GM12878 (cell line): Measurements from ENCODE around the gene OTX2. TPM values are rescaled to one million over a fixed set of nuclear protein-coding genes. Genes with fewer than 3 reads are reported as not detected.

Experiments used
- ATAC-seq: fragments of 200-7000 bp; cut with Tn5 transposase; 3 replicates; pipeline ENCODE4 v1.9.1; 2020; ENCODE audit warnings: mild to moderate bottlenecking, moderate library complexity
- BruUV-seq: library from RNA; stranded (reverse); fragments of 400-500 nt; replicated peaks from 2 replicates; lab custom pipeline; 2021; lab: Mats Ljungman, UMichigan
- CTCF ChIA-PET: fragments of 300-600 bp; sonication (Branson Sonifier 250); formaldehyde crosslinking; extraction: SDS; loops from one replicate; lab custom pipeline; 2021; ENCODE audit warnings: inconsistent platforms; lab: Yijun Ruan, JAX
- POLR2A ChIA-PET: fragments of 350-600 bp; formaldehyde crosslinking; extraction: SDS; loops from one replicate; lab custom pipeline; 2021; ENCODE audit warnings: inconsistent platforms; lab: Charles Lee
- RAD21 ChIA-PET: fragments of 300-600 bp; sonication (Branson Sonifier 250); formaldehyde crosslinking; loops from one replicate; lab custom pipeline; 2023; ENCODE audit warnings: antibody characterized with exemption; ENCODE audit not compliant: unreplicated experiment; lab: Charles Lee
- SMC1A ChIA-PET: fragments of 300-600 bp; sonication (Branson Sonifier 250); formaldehyde crosslinking; loops from one replicate; lab custom pipeline; 2023; ENCODE audit not compliant: unreplicated experiment, uncharacterized antibody; lab: Charles Lee
- DNase-seq: peaks from one replicate; pipeline ENCODE4 v3.0.0-alpha.2; 2011; ENCODE audit warnings: low read depth, low spot score
- FAIRE-seq: peaks from 3 replicates; lab custom pipeline; 2011; peaks lifted over from hg19 to GRCh38; lab: Jason Lieb, UNC
- H2AFZ ChIP-seq: 2 replicates; pipeline ENCODE4 v1.6.0; 2011; ENCODE audit warnings: low read depth, low read length, control low read depth; ENCODE audit not compliant: control insufficient read depth
- H3K27ac ChIP-seq: 2 replicates; pipeline ENCODE4 v1.5.1; 2011; ENCODE audit warnings: control low read depth; ENCODE audit not compliant: control insufficient read depth, insufficient read depth
- H3K27me3 ChIP-seq, 2 experiments: replicated peaks in 1 of 2; 2 replicates each; pipeline versions ENCODE4 v1.6.0 to v1.6.1; 2011; ENCODE audit warnings: low read length in 1 of 2; ENCODE audit not compliant: control insufficient read depth in 2 of 2, insufficient read depth in 2 of 2
- H3K36me3 ChIP-seq, 2 experiments: 2 replicates each; pipeline ENCODE4 v1.5.1; 2011; ENCODE audit warnings: low read length in 1 of 2; ENCODE audit not compliant: control insufficient read depth in 2 of 2, insufficient read depth in 2 of 2
- H3K4me1 ChIP-seq: 2 replicates; pipeline ENCODE4 v1.6.1; 2011; ENCODE audit warnings: mild to moderate bottlenecking, low read length, moderate library complexity, mixed read lengths; ENCODE audit not compliant: control insufficient read depth, insufficient read depth
- H3K4me2 ChIP-seq: 2 replicates; pipeline ENCODE4 v1.6.0; 2011; ENCODE audit warnings: control low read depth; ENCODE audit not compliant: control insufficient read depth, insufficient read depth
- H3K4me3 ChIP-seq: fragments of 200-600 bp; sonication (generic); 2 replicates; pipeline ENCODE4 v1.5.1; 2016
- H3K79me2 ChIP-seq: 2 replicates; pipeline ENCODE4 v1.6.0; 2011; ENCODE audit warnings: low read length; ENCODE audit not compliant: control insufficient read depth, insufficient read depth
- H3K9ac ChIP-seq: 2 replicates; pipeline ENCODE4 v1.8.0; 2011; ENCODE audit warnings: low read length, control low read depth, mixed read lengths; ENCODE audit not compliant: control insufficient read depth, insufficient read depth
- H3K9me3 ChIP-seq: replicated peaks from 3 replicates; pipeline ENCODE4 v1.5.1; 2011; ENCODE audit warnings: mild to moderate bottlenecking, low read length; ENCODE audit not compliant: control insufficient read depth, insufficient read depth
- H4K20me1 ChIP-seq: 2 replicates; pipeline ENCODE4 v1.6.0; 2011; ENCODE audit not compliant: control insufficient read depth, insufficient read depth
- BMI1 ChIP-seq: fragments of 450-650 bp; IDR thresholded peaks from 2 replicates; pipeline ENCODE4 v1.6.1; 2016; ENCODE audit warnings: mild to moderate bottlenecking, moderate library complexity, borderline replicate concordance
- CBFB ChIP-seq: IDR thresholded peaks from 2 replicates; pipeline ENCODE4 v1.6.1; 2016; ENCODE audit warnings: antibody characterized with exemption, low read depth
- CUX1 ChIP-seq: IDR thresholded peaks from 2 replicates; pipeline ENCODE4 v1.6.1; 2012; ENCODE audit warnings: improper control_type of control experiment, low read depth, low read length; ENCODE audit not compliant: insufficient replicate concordance
- DPF2 ChIP-seq: fragments of 450-650 bp; IDR thresholded peaks from 2 replicates; pipeline ENCODE4 v1.6.1; 2017; ENCODE audit warnings: mild to moderate bottlenecking
- ESRRA ChIP-seq: IDR thresholded peaks from 2 replicates; pipeline ENCODE4 v1.6.1; 2012; ENCODE audit warnings: mild to moderate bottlenecking, low read length, improper control_type of control experiment
- JUNB ChIP-seq: IDR thresholded peaks from 2 replicates; pipeline ENCODE4 v1.6.1; 2016; ENCODE audit warnings: antibody characterized with exemption, mild to moderate bottlenecking
- NFIC ChIP-seq: IDR thresholded peaks from 2 replicates; pipeline ENCODE4 v1.6.1; 2012; ENCODE audit warnings: low read depth, mild to moderate bottlenecking, inconsistent platforms, low read length, moderate library complexity
- NRF1 ChIP-seq: conservative IDR thresholded peaks from 2 replicates; pipeline ENCODE4 v1.6.1; 2011; ENCODE audit warnings: mild to moderate bottlenecking, low read depth, low read length, improper control_type of control experiment
- POLR2AphosphoS5 ChIP-seq: IDR thresholded peaks from 2 replicates; pipeline ENCODE4 v1.6.1; 2011; ENCODE audit warnings: mild to moderate bottlenecking, low read length, inconsistent platforms
- SIN3A ChIP-seq: IDR thresholded peaks from 2 replicates; pipeline ENCODE4 v1.6.1; 2012; ENCODE audit warnings: low read depth, low read length, improper control_type of control experiment
- SRF ChIP-seq, 2 experiments: IDR thresholded peaks; 2 replicates each; pipeline ENCODE4 v1.6.1; 2011; ENCODE audit warnings: low read depth in 2 of 2, low read length in 2 of 2, mild to moderate bottlenecking in 1 of 2, moderate library complexity in 1 of 2
- STAT1 ChIP-seq: fragments of 450-650 bp; conservative IDR thresholded peaks from 2 replicates; pipeline ENCODE4 v1.6.1; 2014; ENCODE audit warnings: antibody characterized with exemption, mild to moderate bottlenecking
- SUZ12 ChIP-seq: fragments of 200-600 bp; sonication (generic); IDR thresholded peaks from one replicate; pipeline ENCODE4 v1.6.1; 2018; ENCODE audit warnings: antibody characterized with exemption, mild to moderate bottlenecking; ENCODE audit not compliant: unreplicated experiment
- USF2 ChIP-seq: IDR thresholded peaks from 2 replicates; pipeline ENCODE4 v1.6.1; 2011; ENCODE audit warnings: low read depth, low read length, improper control_type of control experiment, borderline replicate concordance
- YY1 ChIP-seq: IDR thresholded peaks from 2 replicates; pipeline ENCODE4 v1.6.1; 2011; ENCODE audit warnings: low read depth, mild to moderate bottlenecking, low read length
- ZNF24 ChIP-seq: fragments of 450-650 bp; IDR thresholded peaks from 2 replicates; pipeline ENCODE4 v1.6.1; 2017; ENCODE audit warnings: antibody characterized with exemption, mild to moderate bottlenecking
- WGBS: methylation state at CpG from one replicate; pipeline ENCODE4 v1.1.6; 2016; ENCODE audit warnings: low lambda C conversion rate; ENCODE audit not compliant: insufficient replicate concordance, insufficient coverage; ENCODE audit errors: missing lambda C conversion rate; 5-methylcytosine and 5-hydroxymethylcytosine counted together
- in situ Hi-C: fragments of 300-500 bp; cut with MboI; formaldehyde crosslinking; loops from 9 replicates; pipeline ENCODE4 v1.14.3; 2018; ENCODE audit warnings: mixed read lengths
- intact Hi-C: fragments of 100-400 bp; cut with micrococcal nuclease; formaldehyde crosslinking; loops from one replicate; pipeline ENCODE4 v1.14.2; 2022; ENCODE audit not compliant: unreplicated experiment
- polyA plus RNA-seq, 11 experiments: library from polyadenylated mRNA; depleted of rRNA in 4 of 11; unstranded in 6 of 11; stranded (reverse) in 5 of 11; fragments of >200 nt; fragmentation: Nextera tagmentation in 4 of 11; fragmentation: Illumina TruSeq in 1 of 11; extraction: Ambion mirVana in 4 of 11; extraction: Trizol in 1 of 11; gene quantifications; 1 replicate in 1 of 11; 2 replicates in 10 of 11; pipeline versions ENCODE4 v1.2.1 to v1.2.3, GENCODE V29; 2011 to 2016; ENCODE audit warnings: inconsistent platforms in 2 of 11, missing spikeins in 2 of 11, low read depth in 1 of 11
- total RNA-seq, 4 experiments: library from RNA; depleted of rRNA in 3 of 4; stranded (reverse); fragments of >200 nt in 3 of 4; fragmentation: Illumina TruSeq in 1 of 4; extraction: Trizol in 1 of 4; gene quantifications; 2 replicates each; pipeline versions ENCODE4 v1.2.1 to v1.2.3, GENCODE V29; 2013 to 2021

The OTX2 gene
- total and polyA plus RNA-seq, 10 of the 15 experiments (the other 5 are each of a cell fraction or from before 2014, with no cell fraction given): not detected

DNA sequence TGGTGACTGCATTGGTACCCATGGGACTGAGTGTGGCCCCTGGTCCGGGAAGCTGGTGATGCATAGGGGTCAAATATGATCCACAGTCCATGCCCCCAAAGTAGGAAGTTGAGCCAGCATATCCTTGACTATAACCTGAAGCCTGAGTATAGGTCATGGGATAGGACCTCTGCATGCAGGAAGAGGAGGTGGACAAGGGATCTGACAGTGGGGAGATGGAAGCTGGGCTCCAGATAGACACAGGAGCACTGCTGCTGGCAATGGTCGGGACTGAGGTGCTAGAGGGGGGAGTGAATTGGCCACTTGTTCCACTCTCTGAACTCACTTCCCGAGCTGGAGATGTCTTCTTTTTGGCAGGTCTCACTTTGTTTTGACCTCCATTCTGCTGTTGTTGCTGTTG is 8.4 kb downstream of the OTX2 start (continued):
- TF ChIP-seq CUX1: no peak
- no peak for TF ChIP-seq ESRRA
- TF ChIP-seq BMI1: no peak

GRCh38 chr14:56799343-56799645 is 11.0 kb downstream of the OTX2 start:
- no peak overlapping the region for H3K4me2 ChIP-seq
- FAIRE-seq (no peak), DNase-seq (no peak)
- no peaks in the 10 kb centered on the region for H3K36me3 ChIP-seq
- no peaks in the 10 kb centered on the region for H3K4me1 ChIP-seq
- H3K9me3 ChIP-seq: no peaks in the 10 kb centered on the region; the same call in 2 of the 3 replicates
- ChIA-PET RAD21 (no interaction called here), SMC1A (no interaction called here)
- H3K27me3 ChIP-seq: peaks cover 13 to 27% of the 10 kb centered on the region in 2 experiments
- H4K20me1 ChIP-seq: no peaks in the 10 kb centered on the region
- TF ChIP-seq NFIC (no peak), NRF1 (no peak), STAT1 (no peak), USF2 (no peak), SRF (IDR thresholded peaks at IDR 0.05; ENCODE audit: low read depth in 2 of 2, low read length in 2 of 2) (no peak), CBFB (no peak), JUNB (no peak), YY1 (no peak), DPF2 (no peak), SIN3A (no peak), POLR2AphosphoS5 (no peak), ZNF24 (no peak), SUZ12 (no peak)
- TF ChIP-seq, all 136 proteins: peak for 0
- no peak overlapping the region for H3K9ac ChIP-seq
- no peak for ATAC-seq
- H3K79me2 ChIP-seq: no peaks in the 10 kb centered on the region
- BruUV-seq: no TSS peak
- no peak overlapping the region for H2AFZ ChIP-seq
- WGBS: 21% methylated on average over 5 of the region's 5 CpGs
- ChIA-PET POLR2A (no interaction called here), CTCF (no interaction called here)
- intact Hi-C loops (no loop called here), in situ Hi-C loops (no loop called here)
- H3K27ac ChIP-seq: no peak overlapping the region
- no peak overlapping the region for H3K4me3 ChIP-seq
